ENCODE data around the gene VPS13D. TPM values are rescaled to one million over a fixed set of nuclear protein-coding genes. Genes with fewer than 3 reads are reported as not detected.

The VPS13D gene
- total and polyA plus RNA-seq, 4 donors, result 38.5 to 72.2 (median 46.0) TPM

Small RNAs within 50 kb of the gene (small RNA-seq; reads per million reads assigned to genes)
- gene MIR4632 (ENCODE audit: low replicate concordance), result not detected
- gene RF00156 (ENCODE audit: low replicate concordance), result not detected
- gene SNORA59A (ENCODE audit: low replicate concordance), result not detected

Other genes starting within 250 kb of the VPS13D start
- 10 to 100 TPM; 47.5 to 65.6 TPM for gene MFN2, start 249.6 kb upstream of the VPS13D start, total RNA-seq
- 10 to 100 TPM; 79.2 to 79.7 TPM for gene MFN2, start 249.6 kb upstream of the VPS13D start, polyA plus RNA-seq (ENCODE audit: insufficient read length in 2 of 2)
- gene MIIP, start 210.5 kb upstream of the VPS13D start, total RNA-seq, result 10 to 100 TPM; 18.7 to 34.4 TPM
- gene MIIP, start 210.5 kb upstream of the VPS13D start, polyA plus RNA-seq (ENCODE audit: insufficient read length in 2 of 2), result 10 to 100 TPM; 54.4 to 62.3 TPM
- gene TNFRSF8, start 166.7 kb upstream of the VPS13D start, total RNA-seq, result under 1 TPM; 0.11 to 0.20 TPM
- under 1 TPM in 1 of 2 donors, not detected in 1; 0.12 TPM for gene TNFRSF8, start 166.7 kb upstream of the VPS13D start, polyA plus RNA-seq (ENCODE audit: insufficient read length in 2 of 2)
- gene TNFRSF1B, start 63.0 kb upstream of the VPS13D start, total RNA-seq, result 10 to 100 TPM in 1 of 2 donors, 1 to 10 TPM in 1; 9.6 to 14.1 TPM
- 10 to 100 TPM in 1 of 2 donors, 1 to 10 TPM in 1; 9.7 to 10.8 TPM for gene TNFRSF1B, start 63.0 kb upstream of the VPS13D start, polyA plus RNA-seq (ENCODE audit: insufficient read length in 2 of 2)